ENCODE results near the gene EML3.
"Not testable (repeated sequence)": the region's sequence is repeated elsewhere in the genome, so short reads cannot be mapped to it uniquely, and the experiment has no call there.

EML3 gene, protein sequence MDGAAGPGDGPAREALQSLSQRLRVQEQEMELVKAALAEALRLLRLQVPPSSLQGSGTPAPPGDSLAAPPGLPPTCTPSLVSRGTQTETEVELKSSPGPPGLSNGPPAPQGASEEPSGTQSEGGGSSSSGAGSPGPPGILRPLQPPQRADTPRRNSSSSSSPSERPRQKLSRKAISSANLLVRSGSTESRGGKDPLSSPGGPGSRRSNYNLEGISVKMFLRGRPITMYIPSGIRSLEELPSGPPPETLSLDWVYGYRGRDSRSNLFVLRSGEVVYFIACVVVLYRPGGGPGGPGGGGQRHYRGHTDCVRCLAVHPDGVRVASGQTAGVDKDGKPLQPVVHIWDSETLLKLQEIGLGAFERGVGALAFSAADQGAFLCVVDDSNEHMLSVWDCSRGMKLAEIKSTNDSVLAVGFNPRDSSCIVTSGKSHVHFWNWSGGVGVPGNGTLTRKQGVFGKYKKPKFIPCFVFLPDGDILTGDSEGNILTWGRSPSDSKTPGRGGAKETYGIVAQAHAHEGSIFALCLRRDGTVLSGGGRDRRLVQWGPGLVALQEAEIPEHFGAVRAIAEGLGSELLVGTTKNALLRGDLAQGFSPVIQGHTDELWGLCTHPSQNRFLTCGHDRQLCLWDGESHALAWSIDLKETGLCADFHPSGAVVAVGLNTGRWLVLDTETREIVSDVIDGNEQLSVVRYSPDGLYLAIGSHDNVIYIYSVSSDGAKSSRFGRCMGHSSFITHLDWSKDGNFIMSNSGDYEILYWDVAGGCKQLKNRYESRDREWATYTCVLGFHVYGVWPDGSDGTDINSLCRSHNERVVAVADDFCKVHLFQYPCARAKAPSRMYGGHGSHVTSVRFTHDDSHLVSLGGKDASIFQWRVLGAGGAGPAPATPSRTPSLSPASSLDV

DNA sequence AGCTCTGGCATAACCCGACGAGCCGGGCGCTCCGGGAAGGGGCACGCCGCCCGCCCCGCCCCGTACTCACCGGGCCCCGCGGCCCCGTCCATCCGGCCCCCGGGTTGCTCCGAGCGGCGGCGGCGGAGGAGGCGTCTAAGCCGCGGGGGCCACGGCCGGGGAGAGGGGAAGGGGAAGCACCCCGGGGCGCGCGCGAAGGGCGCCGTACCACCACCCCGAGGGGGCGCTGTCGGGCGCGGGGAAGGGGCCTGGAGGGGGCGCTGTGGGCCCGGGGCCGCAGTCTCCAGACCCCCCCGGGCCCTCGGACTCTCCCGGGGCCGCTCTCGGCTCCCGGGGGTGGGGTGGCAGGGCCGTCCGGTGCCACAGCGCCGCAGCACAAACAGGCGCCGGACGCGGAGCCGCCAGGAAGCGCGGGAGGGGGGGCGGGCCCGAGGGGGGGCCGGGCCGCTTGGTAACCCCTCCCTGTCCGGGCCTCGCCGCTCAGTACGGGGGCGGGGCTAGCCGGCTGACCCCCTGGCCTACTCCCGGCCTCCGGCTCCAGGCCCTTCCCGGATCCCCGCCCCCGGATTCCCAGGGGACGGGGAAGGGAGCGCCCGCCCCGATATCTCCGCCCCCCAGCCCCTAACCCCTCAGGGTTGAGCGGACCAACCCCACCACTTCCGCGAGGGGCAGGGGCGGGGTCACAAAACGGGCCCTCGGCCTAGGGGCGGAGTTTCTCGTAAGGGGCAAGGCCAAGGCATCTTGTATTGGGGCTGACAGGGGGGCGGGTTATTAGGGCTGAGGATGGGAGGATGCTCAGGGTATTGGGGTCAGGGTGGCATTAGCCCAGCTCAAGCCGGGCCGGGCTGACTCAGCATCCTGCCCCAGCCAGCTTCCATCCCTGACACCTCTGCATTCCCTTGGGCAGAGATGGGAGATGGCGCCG is at the start of gene EML3, which contains the start of gene ROM1:
TSS of gene EML3 (minus strand) at position 410 of the 925 bp plus-strand sequence. CDS start at position 92, 318 bp downstream.
TSS of gene ROM1 (plus strand) at position 892 of the 925 bp plus-strand sequence. CDS start at position 917, 25 bp downstream.
- no peak for DNase-seq (ENCODE audit: low read depth)

DNA sequence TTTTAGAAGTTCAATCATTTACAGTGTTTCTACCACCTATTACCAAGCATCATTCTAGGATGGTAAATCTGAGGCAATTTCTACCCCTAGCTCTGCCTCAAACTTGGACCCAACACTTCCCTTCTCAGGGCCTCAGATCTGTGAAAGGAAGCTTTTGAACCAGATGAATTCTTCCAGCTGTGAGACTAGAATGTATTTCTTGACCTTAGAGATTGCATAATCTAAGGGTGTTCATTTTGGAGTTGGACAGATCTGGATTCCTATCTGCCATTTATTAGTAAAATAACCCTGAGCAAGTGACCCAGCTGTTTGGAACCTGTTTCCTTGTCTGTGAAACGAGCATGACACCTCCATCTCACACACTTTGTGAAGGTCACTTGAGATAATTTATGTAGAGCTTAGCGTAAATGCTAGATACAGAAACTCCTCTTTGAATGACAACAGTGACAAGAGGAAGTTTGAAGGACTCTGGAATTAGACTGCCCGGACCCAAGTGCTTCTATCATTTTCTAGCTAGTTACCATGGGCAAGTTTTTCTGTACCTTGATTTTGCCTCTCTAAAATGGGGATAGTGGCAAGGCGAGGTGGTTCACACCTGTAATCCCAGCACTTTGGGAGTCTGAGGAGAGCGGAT is 44.3 kb upstream of the EML3 start:
- no peak for DNase-seq (ENCODE audit: low read depth)

DNA sequence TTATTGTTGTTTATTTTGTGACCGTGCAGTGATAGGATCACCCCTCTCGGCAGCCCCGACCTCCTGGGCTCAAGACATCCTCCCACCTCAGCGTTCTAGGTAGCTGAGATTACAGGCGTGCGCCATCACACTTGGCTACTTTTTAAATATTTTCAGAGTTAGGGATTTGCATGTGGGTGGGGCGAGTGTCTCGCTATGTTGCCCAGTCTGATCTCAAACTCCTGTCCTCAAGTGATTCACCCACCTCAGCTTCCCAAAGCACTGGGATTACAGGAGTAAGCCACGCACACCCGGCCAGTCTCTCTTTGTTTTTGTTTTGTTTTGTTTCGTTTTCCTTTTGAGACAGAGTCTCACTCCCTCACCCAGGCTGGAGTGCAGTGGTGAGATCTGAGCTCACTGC is 41.7 kb upstream of the EML3 start:
- no peak for DNase-seq (ENCODE audit: low read depth)

GRCh38 chr11:62652161-62653006 is 39.8 kb upstream of the EML3 start:
- DNase-seq (ENCODE audit: low read depth) = no peak

GRCh38 chr11:62650283-62650682 is 37.7 kb upstream of the EML3 start:
- not testable (repeated sequence) for DNase-seq (ENCODE audit: low read depth)

- no peak for DNase-seq (ENCODE audit: low read depth)
Observed at GRCh38 chr11:62649486-62649885, 36.9 kb upstream of the EML3 start.

GRCh38 chr11:62648967-62649364 is 36.4 kb upstream of the EML3 start:
- no peak for DNase-seq (ENCODE audit: low read depth)

- no peak for DNase-seq (ENCODE audit: low read depth)
Observed at GRCh38 chr11:62648185-62648966, 35.8 kb upstream of the EML3 start.

DNA sequence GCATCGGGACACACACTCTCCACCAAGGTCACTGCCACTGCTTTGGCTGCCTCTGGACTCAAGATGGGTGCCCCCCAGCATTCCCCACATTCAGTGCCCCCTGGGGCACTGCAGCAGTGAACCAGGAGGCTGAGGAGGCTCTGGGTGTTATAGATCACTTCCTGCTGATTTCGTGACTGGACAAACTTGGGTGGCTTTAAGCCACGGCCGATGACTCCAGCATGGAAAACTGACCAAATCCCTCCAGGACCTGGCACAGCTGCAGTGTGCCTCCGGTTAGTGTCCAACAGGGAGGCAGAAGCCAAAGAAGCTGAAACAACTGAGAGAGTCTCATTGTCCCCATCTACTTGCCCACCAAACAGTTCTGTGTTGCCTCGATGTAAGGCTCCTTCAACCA is 35.0 kb upstream of the EML3 start:
- DNase-seq (ENCODE audit: low read depth) = no peak

- no peak for DNase-seq (ENCODE audit: low read depth)
Observed at GRCh38 chr11:62646825-62647608, 34.4 kb upstream of the EML3 start.

GRCh38 chr11:62645946-62646824 is 33.6 kb upstream of the EML3 start, which contains the start of gene GANAB:
Gene GANAB (minus strand): TSS chr11:62646613. CDS start chr11:62646599, 14 bp downstream.
- peak; percentile 86 for DNase-seq (ENCODE audit: low read depth)

DNA sequence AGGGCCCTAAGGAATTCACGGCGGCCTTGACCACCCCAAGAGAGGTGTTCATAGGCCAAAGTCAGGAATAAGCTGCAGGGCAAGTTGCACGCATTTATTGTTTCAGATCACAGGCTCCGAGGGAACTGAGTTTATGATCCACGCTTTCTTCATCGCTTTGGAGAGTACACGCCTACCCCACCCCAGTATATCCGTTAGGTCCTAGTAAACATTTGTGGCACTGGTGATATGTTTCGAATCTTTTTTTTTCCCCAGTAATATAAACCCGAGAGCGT is 33.0 kb upstream of the EML3 start:
- no peak for DNase-seq (ENCODE audit: low read depth)

GRCh38 chr11:62644220-62644619 is 31.6 kb upstream of the EML3 start:
- DNase-seq (ENCODE audit: low read depth) = no peak

DNA sequence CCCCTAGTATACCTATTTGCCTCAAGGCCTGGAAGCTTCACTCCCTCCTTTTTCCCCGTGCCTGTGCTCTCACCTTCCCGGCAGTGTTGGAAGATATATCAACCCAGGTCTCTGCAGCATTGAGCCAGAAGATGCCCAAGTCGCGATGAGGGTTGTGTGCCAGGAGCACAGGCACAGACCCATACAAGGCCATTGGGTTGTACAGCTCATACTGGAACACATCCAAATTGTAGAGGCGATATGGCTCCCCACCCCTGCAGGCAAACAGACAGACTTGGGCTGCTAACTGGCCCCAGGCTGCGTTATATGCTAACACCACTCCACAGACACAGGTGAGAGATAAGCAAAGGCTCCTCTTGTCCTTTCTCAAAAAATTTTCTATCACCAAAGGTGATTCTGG is 19.9 kb upstream of the EML3 start:
- no peak for DNase-seq (ENCODE audit: low read depth)

DNA sequence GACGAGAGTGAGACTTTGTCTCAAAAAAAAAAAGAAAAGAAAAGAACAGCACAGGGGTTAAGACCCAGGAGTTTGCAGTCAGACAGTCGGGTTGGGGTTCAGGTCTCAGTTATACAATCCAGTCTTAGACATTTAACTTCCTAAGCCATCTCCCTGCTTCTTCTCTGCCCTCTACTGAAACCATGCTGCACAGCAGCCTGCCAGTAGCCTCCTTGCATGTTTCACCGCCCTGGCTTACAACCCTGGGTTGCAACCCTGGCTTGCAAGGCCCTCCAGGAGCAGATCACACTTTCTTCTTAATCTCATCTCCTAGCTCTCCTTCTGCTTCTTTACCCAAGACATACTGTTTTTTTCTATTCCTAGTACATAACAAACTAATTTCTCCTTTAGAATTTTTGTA is 15.1 kb upstream of the EML3 start:
- DNase-seq (ENCODE audit: low read depth) = no peak

DNA sequence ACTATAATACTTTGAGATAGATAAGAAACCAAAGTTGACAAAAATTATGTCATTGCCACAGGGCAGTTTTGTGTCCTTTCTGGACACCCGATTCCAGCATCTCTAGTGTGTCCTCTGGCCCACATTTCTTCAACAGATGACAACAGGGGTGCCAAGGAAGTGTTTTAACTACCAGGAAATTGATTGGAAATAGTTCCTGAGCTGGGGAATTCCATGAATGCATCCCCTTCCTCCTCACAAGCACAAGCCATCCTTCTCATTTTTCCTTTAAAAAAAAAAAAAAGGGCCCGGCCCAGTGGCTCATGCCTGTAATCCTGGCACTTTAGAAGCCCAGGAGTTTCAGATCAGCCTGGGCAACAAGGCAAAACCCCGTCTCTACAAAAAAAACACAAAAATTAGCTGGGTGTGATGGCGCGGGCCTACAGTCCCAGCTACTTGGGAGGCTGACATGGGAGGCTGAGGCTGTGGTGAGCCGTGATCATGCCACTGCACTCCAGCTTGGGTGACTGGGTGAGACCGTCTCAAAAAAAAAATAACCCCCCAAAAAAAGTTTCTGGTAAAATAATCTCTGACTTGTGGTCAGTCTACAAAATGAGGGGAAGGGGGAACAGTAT is 10.0 kb upstream of the EML3 start:
- no peak for DNase-seq (ENCODE audit: low read depth)
